AG08396 (cell line): ENCODE measurements around the gene KLRK1.
A peak's percentile ranks its signal among the peaks of the same experiment; 100 is the strongest.
"Not testable (repeated sequence)": the region's sequence is repeated elsewhere in the genome, so short reads cannot be mapped to it uniquely, and the experiment has no call there.

Source experiments
- DNase-seq: peaks from one replicate; pipeline ENCODE4 v3.0.0; 2012; ENCODE audit warnings: low spot score, mixed read lengths

The KLRK1 gene

DNA sequence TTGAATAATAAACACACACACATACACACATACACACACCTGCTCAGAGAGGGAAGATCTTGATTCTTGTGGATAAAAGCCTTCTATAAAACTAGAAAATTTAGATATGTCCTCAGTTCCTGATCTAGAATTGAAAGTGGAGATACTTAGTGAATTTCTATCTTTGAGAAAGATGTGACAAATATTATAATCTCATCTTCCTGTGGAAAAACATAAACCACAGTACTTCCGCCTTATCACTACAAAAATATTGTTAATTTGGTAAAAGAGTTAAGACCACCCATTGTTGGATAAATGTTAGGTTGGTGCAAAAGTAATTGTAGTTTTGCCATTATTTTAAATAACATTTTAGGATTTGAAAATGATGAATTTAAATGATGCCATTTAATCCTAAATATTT lies at the start of gene KLRK1:
Gene KLRK1 (minus strand): TSS at position 138 of the 400 bp plus-strand sequence. CDS start 1,231 bp downstream, outside the sequence.
- no peak for DNase-seq

DNA sequence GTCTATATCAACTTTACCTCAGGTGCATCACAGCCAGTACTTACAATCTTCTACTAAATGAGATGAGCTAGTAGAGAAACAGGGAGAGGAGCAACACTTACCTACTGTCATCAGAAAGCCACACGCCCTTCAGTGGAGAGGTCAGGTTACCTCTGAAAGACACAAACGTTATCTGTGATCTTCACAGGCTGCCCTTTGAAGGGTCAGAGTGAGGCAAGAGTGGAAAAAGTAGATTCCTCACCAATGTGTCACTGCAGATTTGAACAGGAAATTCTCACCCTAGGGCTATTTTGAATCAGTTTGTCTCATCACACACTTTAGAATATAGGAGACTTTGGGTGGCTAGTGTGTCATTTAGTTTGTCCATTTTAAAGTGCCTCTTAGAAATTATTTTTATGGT lies 47.8 kb upstream of the KLRK1 start:
- not testable (repeated sequence) for DNase-seq

DNA sequence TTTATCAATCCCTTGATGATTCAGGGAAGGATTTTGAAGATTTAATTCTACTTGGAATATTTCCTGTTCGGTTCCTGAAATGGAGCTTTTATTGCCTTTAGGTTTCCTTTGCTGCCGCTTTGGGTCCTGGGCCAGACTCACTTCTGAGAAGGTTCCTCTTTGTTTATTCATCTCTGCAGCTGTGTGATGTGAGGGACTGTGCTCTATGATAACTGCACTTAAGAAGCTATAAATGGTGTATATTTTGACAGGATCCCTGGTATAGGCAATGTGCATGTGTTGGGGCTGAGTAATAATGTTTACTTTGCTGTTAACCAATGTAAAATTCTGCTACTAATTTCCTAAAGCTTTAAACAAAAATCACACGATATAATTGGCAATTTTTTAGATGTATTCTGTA lies 46.0 kb upstream of the KLRK1 start, which contains the start of gene KLRC2:
Gene KLRC2 (minus strand): TSS at position 195 of the 400 bp plus-strand sequence. CDS start 24 bp downstream, at position 171.
- DNase-seq = not testable (repeated sequence)

DNA sequence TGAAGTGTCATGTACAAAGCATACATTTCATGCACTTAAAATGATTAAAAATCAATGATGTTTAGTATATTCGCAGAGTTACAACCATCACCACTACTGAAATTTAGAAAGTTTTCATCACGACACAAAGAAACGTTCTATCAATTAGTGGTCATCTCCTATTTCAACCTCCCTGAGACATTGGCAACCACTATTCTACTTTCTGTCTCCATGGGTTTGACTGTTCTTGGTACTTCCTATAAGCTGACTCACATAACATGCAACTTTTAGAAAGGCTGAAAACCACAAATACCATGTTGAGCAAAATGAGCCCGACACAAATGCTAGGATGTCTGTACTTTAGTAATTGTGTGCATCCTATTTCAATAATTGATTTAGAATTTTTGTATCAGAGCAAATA lies 40.8 kb upstream of the KLRK1 start:
- not testable (repeated sequence) for DNase-seq

DNA sequence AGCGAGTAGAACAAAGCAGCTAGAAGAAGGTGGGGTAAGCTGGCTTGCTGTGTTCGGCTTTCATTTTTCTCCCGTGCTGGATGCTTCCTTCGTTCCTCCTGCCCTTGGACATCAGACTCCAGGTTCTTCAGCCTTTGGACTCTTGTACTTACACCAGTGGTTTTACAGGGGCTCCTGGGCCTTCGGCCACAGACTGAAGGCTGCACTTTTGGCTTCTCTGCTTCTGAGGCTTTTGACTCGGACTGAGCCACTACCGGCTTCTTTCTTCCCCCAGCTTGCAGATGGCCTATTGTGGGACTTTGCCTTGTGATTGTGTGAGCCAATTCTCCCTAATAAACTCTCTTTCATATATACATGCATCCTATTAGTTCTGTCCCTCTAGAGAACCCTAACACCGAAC lies 36.1 kb upstream of the KLRK1 start:
- not testable (repeated sequence) for DNase-seq

DNA sequence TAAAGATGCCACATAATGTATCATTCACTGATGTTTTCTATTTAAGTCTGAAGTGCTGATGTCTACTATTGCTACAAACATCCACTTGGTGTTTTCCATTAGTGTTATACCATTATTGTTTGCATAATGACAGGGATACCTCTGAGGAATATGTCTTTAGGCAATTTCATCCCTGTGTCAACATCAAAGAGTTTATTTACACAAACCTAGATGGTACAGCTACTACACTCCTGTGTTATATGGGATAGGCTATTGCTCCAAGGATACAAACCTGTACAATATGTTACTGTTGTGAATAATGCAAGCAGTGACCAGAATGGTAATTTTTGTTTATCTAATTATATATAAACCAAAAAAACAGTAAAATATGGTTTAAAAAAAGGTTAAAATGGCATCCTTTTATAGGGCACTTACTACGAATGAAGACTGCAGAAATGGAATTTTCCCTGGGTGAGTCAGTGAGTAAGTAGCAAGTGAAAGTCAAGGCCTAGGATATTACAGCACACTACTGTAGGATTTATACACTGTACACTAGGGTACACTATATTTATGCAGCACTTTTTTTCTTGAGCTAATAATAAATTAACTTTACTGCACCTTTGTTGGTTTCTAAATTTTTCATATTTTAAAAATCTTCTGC lies 34.5 kb upstream of the KLRK1 start:
- not testable (repeated sequence) for DNase-seq

DNA sequence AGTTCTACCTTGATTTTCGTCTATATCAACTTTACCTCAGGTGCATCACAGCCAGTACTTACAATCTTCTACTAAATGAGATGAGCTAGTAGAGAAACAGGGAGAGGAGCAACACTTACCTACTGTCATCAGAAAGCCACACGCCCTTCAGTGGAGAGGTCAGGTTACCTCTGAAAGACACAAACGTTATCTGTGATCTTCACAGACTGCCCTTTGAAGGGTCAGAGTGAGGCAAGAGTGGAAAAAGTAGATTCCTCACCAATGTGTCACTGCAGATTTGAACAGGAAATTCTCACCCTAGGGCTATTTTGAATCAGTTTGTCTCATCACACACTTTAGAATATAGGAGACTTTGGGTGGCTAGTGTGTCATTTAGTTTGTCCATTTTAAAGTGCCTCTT lies 32.3 kb upstream of the KLRK1 start:
- DNase-seq = not testable (repeated sequence)

DNA sequence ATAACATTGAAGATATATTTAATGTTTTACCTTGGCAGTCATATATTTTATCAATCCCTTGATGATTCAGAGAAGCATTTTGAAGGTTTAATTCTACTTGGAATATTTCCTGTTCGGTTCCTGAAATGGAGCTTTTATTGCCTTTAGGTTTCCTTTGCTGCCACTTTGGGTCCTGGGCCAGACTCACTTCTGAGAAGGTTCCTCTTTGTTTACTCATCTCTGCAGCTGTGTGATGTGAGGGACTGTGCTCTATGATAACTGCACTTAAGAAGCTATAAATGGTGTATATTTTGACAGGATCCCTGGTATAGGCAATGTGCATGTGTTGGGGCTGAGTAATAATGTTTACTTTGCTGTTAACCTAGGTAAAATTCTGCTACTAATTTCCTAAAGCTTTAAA lies 30.5 kb upstream of the KLRK1 start, which contains the start of gene KLRC3:
Gene KLRC3 (minus strand): TSS at position 262 of the 400 bp plus-strand sequence. CDS start 45 bp downstream, at position 217.
- not testable (repeated sequence) for DNase-seq

DNA sequence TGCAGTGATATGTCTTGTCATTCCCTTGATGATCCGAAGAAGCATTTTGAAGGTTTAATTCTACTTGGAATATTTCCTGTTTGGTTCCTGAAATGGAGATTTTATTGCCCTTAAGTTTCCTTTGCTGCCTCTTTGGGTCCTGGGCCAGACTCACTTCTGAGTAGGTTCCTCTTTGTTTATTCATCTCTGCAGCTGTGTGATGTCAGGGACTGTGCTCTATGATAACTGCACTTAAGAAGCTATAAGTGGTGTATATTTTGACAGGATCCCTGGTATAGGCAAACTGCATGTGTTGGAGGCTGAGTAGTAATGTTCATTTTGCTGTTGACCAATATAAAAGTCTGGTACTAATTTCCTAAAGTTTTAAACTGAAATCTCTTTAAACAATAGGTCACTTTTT lies 19.6 kb upstream of the KLRK1 start, which contains the start of gene KLRC4:
Gene KLRC4 (minus strand): TSS at position 366 of the 400 bp plus-strand sequence. CDS start 182 bp downstream, at position 184.
- no peak for DNase-seq

DNA sequence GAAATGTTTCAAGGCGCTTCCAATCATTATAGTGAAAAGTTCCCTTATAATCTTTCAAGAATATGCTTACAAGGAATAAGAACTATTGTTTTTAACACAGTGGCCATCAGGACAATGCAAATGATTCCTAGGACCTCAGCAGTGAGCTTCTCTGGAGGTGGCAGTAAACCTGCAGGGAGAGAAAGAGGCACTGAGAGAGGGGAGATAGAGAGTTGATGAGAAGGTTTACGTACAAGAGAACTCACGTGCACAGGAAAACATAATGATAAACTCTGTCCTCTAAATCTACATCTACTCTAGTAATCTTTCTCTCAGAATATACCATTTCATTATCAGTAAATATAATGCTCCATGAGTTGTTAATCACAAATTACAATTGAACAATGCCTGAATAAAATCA lies 19.0 kb upstream of the KLRK1 start:
- DNase-seq = no peak

DNA sequence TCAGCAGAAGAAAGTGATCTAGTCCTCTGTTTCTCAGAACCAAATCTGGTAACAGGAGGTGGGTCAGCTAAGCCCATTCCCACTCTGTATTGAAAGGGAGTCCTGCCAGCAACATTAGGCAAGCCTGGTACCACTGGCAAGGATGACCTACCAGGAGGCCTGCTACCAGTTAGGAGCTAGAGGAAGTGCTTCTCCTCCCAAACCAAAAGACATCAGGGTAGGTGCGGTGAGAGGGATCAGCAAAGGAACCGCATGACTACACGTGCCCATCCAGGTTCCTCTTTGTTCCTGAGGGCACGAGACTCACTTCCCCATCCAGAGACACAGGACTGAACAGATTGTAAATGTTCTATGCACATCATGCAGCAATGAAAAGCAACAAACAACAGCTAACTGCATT lies 16.9 kb upstream of the KLRK1 start:
- no peak for DNase-seq

DNA sequence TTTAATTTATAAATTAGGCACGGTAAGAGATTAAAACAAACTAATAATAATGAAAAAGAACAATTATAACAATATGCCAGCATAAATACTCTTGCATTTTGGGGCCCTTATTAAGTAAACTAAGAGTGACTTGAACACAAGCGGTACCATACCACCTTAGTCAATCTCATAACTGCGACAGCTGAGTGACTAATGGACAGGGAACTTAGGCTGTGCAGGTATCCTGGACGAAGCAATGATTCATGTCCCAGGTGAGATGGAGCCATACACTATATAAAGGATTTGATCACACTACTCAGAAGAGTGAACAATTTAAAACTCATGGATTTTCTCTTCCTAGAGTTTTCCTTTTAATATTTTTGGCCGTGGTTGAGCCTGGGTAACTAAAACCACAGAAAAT lies 15.5 kb upstream of the KLRK1 start:
- no peak for DNase-seq

DNA sequence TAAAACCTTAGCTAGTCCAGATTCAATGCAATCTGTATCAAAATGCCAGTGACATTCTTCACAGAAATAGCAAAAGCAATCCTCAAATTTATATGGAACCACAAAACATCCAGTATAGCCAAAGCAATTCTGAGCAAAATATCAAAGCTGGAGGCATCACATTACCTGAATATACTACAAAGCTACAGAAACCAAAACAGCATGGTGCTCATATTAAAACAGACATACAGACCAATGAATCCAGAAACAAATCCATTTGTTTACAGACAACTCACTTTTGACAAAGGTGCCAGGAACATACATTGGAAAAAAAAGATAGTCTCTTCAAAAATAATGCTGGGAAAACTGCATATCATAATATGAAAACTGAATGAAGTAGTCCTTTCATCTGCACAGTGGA lies 15.0 kb upstream of the KLRK1 start:
- DNase-seq = no peak

DNA sequence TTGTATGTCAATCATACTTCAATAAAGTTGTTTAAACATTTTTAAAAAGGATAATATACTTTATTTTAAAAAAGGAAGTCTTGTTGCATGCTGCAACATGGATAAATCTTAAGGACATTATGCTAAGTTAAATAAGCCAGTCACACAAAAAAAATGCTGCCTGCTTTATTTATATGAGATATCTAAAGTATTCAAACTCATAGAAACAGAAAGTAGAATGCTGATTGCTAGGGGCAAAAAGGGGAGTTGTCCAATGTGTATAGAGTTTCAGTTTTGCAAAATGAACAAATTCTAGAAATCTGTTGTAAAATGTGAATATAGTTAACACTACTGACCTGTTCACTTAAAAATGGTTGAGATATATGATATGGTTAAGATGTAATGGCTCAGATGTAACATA lies 11.0 kb upstream of the KLRK1 start:
- no peak for DNase-seq

DNA sequence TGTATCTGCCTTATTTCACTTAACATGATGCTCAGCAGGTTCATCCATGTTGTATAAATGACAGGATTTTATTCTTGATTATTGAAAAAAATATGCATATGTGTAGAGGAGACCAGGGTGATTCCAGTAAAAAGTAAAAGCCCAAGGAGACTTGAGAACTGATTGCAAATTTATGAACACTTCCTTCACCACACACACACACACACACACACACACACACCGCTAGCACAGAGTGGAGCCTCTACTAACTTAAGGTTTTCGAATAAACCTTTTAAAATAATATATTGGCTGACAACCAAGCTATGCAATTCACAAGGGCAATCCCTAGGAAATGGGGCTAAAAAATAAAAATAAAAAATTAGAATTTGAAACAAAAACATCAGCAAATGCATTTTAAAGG lies 8.3 kb upstream of the KLRK1 start:
- no peak for DNase-seq

DNA sequence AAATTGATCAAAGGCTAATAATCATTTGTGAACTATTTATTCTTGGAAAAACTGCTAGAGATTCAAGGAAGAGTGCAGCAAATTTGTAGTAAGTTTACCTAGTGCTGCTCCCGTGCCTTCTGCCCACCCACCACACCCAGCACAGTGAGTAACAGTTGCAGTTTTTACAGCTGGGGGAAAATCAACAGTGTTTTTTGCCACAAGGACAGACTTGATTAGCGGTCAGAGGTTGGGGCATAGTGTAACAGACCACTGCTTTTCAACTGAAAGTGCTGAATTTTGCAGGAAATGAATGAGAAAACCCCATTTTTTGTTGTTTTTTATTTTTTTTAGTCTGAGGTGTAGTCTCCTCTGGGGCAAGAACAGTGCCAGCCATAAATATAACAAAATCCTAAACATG lies 7.5 kb upstream of the KLRK1 start:
- DNase-seq = no peak

DNA sequence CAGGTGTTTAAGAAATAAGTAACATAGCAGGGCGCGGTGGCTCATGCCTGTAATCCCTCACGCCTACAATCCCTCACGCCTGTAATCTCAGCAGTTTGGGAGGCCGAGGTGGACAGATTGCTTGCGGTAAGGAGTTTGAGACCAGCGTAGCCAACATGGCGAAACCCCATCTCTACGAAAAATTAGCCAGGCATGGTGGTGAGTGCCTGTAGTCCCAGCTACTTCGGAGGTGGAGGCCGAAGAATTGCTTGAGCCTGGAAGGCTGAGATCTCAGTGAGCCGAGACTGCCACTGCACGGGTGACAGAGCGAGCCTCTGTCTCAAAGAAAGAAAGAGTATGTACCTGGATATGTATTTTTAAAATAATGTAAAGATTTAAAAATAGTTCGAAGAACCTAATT lies 6.3 kb upstream of the KLRK1 start:
- not testable (repeated sequence) for DNase-seq

DNA sequence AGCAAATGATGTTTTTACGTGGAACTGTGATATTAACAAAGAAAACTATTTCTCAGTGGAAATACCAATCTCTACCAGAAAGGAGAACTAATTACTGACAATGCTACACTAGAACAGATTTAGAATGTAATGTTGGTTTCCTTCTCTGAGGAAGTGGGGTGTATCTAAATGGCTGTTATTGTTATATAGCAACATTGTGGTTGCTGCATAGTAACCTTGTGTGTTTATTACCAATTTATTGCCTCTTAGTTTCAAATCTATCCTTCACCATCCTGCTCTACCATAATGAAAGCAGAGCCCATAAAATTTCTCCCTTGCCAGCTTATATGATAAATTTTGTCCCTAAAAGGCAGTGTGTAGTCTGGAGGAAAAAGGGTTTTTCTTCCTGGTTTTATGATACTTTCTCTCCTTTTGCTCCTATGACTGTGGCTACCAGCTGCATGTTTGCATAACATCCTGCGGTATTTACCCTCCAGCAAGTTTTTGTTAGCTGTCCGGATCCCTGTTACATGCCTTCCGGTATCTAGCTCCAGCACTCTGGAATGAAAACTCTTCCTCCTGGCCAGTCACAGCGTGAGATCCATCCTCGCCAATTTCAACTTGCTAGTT lies 5.7 kb upstream of the KLRK1 start:
- peak; percentile 37 for DNase-seq

DNA sequence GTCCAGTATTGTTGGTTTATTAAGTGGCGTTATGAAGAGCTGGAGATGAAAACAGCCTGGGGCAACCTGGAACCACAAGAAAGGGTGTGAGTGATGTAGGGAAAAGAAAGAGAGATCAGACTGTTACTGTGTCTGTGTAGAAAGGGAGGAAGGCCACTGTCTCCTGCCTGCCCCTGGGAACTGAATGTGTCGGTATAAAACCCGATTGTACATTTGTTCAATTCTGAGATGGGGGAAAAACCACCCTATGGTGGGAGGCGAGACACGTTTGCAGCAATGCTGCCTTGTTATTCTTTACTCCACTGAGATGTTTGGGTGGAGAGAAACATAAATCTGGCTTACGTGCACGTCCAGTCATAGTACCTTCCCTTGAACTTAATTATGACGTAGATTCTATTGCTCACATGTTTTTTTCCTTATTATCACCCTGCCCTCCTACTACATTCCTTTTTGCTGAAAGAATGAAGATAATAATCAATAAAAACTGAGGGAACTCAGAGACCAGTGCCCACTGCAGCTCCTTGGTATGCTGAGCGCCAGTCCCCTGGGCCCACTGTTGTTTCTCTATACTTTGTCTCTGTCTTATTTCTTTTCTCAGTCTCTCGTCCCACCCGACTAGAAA lies 4.8 kb upstream of the KLRK1 start:
- not testable (repeated sequence) for DNase-seq

DNA sequence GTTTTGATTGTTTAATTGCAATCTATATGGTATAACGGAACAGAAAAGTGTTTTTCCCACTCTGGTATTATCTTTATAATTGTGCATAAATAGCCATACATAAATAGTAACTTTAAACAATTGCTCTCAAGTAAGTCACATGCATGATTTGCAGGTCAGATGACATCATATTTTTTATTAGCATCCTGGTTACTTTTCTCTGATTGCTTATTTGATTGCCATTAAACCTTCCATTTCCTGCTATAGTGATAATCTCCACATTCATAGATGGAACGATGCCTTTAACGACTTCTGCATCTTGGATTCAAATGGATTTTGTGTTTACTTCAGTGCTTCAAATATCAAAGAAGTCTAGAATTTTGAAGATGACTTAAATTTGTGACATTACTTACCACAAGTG lies 3.5 kb upstream of the KLRK1 start:
- no peak for DNase-seq

DNA sequence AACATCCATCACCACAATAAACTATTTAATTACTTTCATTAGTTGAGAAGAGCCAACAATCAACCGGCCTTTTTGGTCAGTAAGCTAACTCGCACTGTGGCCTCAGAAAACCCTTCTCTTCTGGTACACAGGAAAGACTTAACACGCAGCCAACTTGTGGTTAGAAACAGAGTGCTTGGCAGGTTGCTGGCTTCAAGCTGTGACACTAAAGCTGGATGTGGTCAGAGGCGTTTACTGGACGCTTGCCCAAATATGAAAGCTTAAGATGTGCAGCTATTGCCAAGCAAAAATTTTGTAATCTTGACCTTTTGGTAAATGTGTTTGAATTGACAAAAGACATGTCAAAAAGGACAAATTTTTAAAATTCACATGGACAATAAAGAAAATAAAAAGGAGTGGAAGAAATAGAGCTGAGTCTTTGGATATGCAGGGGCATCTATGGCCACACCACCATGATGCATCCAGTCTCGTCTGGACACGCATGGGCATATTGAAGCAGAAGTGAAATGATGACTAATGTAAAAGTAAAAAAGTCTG lies 2.6 kb upstream of the KLRK1 start:
- DNase-seq = peak; percentile 23

DNA sequence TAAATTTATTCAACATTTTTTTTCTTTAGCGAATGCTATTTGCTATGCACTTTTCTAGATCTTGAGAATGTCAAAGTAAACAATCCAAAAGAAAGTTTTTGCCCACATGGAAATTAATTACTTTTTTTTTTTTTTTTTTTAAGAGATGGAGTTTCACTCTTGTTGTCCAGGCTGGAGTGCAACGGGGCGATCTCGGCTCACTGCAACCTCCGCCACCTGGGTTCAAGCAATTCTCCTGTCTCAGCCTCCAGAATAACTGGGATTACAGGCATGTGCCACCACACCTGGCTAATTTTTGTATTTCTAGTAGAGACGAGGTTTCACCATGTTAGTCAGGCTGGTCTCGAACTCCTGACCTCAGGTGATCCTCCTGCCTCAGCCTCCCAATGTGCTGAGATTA lies 1.1 kb upstream of the KLRK1 start:
- not testable (repeated sequence) for DNase-seq
